CD4-positive, alpha-beta T cell treated with Interferon gamma for 1 hour (primary cell): ENCODE data around the gene ZNF442.
"Not testable (repeated sequence)": the region's sequence is repeated elsewhere in the genome, so short reads cannot be mapped to it uniquely, and the experiment has no call there.

Source experiments
- DNase-seq: peaks from one replicate; pipeline ENCODE4 v3.0.0-alpha.2; 2020

ZNF442 gene

GRCh38 chr19:12365236-12366162, at the start of gene ZNF442:
TSS of gene ZNF442 (minus strand) at chr19:12365683. CDS start at chr19:12363631, 2,052 bp downstream.
- DNase-seq: peak; percentile 86

DNA sequence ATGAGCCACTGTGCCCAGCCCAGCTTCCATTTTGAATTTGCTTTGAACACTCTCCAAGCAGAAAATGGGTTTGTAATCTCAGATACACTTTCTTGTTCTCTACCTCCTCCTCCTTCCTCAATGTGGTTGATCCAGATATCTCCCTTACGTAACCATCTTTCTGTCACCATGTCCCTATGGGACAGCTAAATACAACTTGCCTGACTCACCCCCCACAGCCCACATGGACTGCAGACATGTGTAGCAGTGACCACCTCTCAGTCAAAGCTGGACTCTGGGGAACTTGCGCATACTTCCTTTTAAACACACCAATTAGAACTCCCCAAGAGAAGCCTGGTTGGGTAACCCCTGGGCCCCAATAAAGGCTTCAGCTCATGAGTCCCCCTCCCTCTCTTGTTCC, 46.4 kb upstream of the ZNF442 start:
- DNase-seq: no peak

DNA sequence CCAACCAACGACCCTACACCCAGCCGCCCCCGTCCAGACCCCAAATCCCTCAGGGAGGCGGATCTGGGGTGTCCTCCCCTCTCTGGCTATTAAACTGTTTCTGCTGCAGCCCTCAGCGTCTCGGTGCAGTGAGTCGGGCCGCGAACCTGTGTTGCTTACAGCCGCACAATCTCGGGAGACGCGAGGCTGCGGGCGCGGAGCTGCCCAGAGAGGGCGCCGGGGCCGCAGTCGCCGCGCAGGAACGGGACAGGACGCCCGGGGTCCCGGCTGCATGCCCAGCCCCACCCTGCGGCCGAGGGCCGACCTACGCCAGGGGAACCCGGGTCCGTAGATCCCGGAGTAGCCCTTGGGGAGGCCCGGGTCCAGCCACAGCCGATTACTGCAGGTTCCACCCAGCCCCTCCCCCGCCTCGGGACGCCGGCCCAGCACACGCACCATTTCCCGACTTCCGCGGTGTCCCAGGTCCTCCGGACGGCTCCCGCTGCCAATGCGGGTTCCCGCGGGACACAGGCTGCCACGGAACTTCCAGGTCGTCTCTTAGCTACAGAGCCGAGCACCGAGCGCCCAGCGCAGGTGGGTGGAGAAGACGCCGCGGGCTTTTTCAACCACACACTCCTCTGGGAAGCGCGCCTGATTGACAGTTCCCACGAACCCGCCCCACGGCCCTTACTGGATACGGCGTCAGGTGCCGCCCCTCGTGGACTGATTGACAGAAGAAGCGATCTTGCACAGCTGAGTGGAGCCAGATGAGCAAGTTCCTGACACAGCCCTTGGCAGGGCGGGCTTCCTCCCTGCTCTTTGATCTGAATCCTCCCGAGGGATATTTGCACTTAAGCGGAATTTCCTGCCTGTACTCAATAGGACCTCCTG, 35.4 kb upstream of the ZNF442 start, which contains the start of gene ZNF799:
ZNF799 (minus strand) TSS at position 639 of the 870 bp plus-strand sequence; CDS start at position 438, 201 bp downstream.
- peak; percentile 80 for DNase-seq

DNA sequence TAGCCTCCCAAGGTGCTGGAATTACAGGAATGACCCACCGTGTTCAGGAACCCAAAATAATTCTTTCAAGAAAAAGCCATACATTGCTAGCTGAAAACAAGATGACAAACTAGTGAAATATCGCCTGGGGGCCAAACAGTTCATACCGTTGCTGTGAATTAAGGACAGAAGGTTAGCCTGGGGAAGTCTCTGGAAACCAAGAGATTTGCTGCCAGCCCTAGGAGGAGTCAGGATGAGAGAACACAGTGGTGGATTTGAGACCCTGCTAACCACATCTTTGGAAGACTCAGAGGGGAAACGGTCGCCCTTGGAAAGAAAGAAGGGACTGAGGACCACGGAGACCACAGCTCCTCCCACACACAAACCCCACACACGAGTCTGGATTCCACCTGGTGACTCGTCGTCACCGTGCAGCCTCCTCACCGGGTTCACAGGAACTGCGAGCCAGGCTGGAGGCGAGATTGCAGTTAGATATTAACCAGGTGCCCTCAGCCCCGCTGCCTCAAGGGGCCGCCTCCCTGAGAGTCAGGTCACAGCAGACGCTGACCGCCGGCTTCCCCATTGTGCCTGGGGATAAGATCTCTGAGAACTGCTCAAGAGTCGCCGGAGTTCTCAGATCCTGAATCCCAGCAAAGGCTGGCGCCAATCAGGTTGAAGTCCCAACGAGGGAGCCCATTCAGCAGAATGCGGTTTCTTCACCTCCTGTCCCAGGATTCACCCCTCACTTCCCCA, 34.6 kb upstream of the ZNF442 start:
- DNase-seq: not testable (repeated sequence)

GRCh38 chr19:12391148-12391547, 25.7 kb upstream of the ZNF442 start:
- DNase-seq: not testable (repeated sequence)

DNA sequence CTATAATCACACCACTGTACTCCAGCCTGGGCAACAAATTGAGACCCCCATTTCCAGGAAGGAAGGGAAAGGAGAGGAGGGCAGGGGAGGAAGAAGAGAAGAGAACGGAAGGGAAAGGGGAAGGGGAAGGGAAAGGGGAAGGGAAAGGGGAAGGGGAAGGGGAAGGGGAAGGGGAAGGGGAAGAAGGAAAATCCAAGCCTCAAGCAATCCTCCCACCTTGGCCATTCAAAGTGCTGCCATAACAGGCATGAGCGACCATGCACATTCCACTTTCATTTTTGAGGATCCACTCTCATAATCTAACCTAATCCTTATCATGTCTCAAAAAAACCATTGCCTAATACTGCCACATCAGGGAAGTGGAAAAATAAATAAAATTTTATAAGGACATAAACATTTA, 20.9 kb upstream of the ZNF442 start:
- not testable (repeated sequence) for DNase-seq

- no peak for DNase-seq
These were observed 14.9 kb upstream of the ZNF442 start for GRCh38 chr19:12380444-12380737.

GRCh38 chr19:12379732-12380443, 14.4 kb upstream of the ZNF442 start:
- no peak for DNase-seq

- DNase-seq: no peak
These were observed 8.5 kb upstream of the ZNF442 start for GRCh38 chr19:12374026-12374425.

- DNase-seq: no peak
These were observed 870 bp downstream of the ZNF442 start for GRCh38 chr19:12364391-12365235.

- not testable (repeated sequence) for DNase-seq
These were observed 3.2 kb downstream of the ZNF442 start for GRCh38 chr19:12362236-12362635.

- no peak for DNase-seq
These were observed 12.1 kb downstream of the ZNF442 start for GRCh38 chr19:12353375-12353774.

- no peak for DNase-seq
These were observed 14.6 kb downstream of the ZNF442 start for GRCh38 chr19:12350890-12351197.

- DNase-seq: no peak
These were observed 15.1 kb downstream of the ZNF442 start for GRCh38 chr19:12350185-12350889.

- no peak for DNase-seq
These were observed 18.6 kb downstream of the ZNF442 start for GRCh38 chr19:12346896-12347295.

GRCh38 chr19:12345197-12345596, 20.3 kb downstream of the ZNF442 start:
- no peak for DNase-seq

DNA sequence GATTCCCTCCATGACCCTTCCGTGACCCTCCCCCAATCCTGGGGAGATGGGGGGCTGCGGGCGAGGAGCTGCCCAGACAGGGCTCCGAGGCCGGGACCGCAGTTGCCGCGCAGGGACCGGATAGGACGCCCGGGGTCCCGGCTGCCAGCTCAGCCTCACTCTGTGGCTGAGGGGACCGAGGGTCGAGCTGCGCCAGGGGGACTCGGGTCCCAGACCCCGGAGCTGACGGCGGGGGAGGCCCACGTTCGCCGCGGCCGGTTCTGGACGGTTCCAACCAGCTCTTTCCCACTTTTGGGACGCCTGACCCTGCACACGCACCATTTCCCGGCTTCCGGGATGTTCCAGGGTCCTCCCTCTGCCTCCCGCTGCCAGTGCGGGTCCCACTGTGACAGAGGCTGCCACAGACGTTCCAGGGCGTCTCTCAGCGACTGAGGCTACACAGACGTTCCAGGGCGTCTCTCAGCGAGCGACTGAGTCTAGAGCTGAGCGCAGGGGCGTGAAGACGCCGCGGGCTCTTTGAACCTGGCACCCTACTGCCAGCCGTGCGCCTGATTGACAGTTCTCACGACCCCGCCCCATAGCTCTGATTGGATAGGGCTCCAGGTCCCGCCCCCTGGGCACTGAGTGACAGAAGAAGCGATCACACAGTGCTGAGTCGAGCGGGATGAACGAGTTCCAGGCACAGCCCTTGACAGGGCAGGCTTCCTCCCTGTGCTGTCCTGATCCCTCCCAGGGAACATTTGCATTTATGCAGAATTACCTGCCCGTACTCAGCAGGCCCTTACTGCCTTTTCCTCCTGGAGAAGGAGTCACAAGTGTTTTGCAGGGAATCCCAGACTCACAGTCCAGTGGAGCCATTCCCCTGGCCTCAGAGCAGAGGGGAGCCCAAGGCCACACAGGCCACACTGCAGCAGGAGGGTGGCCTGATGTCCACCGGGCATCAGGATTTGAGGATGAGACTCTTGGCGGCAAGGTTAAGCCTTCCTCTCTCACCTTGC, 32.0 kb downstream of the ZNF442 start, which contains the start of gene ZNF563:
ZNF563 (minus strand) TSS at position 472 of the 998 bp plus-strand sequence; CDS start at position 321, 151 bp downstream.
- peak; percentile 96 for DNase-seq

DNA sequence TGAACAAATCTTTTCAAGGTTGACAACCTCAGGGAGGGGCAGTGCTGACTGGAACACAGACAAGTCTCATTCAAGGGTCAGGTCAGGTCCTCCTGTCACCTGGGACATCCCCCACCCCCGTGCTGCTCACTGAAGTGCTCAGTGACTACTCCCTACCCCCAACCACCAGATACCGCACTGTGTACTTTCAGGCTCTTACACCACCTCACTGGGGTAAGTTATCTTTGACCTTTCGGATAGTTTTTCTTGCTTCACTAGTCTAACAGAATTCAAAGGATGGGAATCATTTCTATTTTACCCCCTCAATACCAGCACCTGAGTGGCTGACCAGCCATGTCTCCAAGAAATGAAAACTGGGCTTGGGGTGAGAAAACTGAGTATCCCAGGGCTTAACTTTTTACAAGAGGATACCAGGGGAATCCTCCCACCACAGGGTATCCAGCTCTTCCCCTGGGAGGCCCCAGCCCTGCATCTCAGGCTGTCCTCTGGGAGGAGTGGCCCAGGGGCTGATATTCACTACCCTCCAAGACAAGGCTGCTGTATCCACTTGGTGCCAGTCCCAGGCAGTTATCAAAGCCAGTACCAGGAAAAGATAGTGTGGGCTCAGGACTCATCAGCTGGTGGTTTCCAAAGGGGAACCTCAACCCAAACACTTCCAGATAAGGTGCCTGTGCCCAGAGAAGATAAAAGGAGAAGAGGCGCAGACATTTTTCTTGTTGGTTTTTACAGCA, 34.1 kb downstream of the ZNF442 start:
- DNase-seq: peak; percentile 71

GRCh38 chr19:12330340-12330739, 35.1 kb downstream of the ZNF442 start:
- no peak for DNase-seq
